ENCODE results near the gene MATN1. TPM values are rescaled to one million over a fixed set of nuclear protein-coding genes. Genes with fewer than 3 reads are reported as not detected.

The MATN1 gene
- total RNA-seq, 1 donor from 2014 or later: not detected

GRCh38 chr1:30708361-30708728 is 15.0 kb downstream of the MATN1 start:
- Histone ChIP-seq H3K36me3 (no peaks in the 10 kb centered on the region), H3K4me3 (no peak overlapping the region), H3K9me3 (no peaks in the 10 kb centered on the region), H3K27ac (no peak overlapping the region), H3K4me1 (no peaks in the 10 kb centered on the region), H3K27me3 (no peaks in the 10 kb centered on the region)
- ATAC-seq (no peak), DNase-seq (no peak)
- TF ChIP-seq CTCF (IDR thresholded peaks at IDR 0.05): no peak
- intact Hi-C loops (cut with DNase I): no loop called here

- intact Hi-C loops (cut with DNase I): no loop called here
- no peak overlapping the region for H3K4me3 ChIP-seq
- ATAC-seq: peak; percentile 88
- H3K27ac ChIP-seq: no peak overlapping the region
- no peaks in the 10 kb centered on the region for H3K27me3 ChIP-seq
- no peaks in the 10 kb centered on the region for H3K36me3 ChIP-seq
- H3K9me3 ChIP-seq: no peaks in the 10 kb centered on the region
- TF ChIP-seq CTCF (IDR thresholded peaks at IDR 0.05): peak; percentile 76
- no peaks in the 10 kb centered on the region for H3K4me1 ChIP-seq
- DNase-seq: peak; percentile 80
These were observed 15.7 kb downstream of the MATN1 start for GRCh38 chr1:30707412-30708360.

GRCh38 chr1:30706528-30706927 is 16.9 kb downstream of the MATN1 start:
- TF ChIP-seq CTCF (IDR thresholded peaks at IDR 0.05): no peak
- H3K27me3 ChIP-seq: no peaks in the 10 kb centered on the region
- intact Hi-C loops (cut with DNase I): no loop called here
- DNase-seq (peak; percentile 84), ATAC-seq (peak; percentile 48)
- no peaks in the 10 kb centered on the region for H3K4me1 ChIP-seq
- H3K27ac ChIP-seq: no peak overlapping the region
- H3K9me3 ChIP-seq: no peaks in the 10 kb centered on the region
- H3K36me3 ChIP-seq: no peaks in the 10 kb centered on the region
- H3K4me3 ChIP-seq: no peak overlapping the region

GRCh38 chr1:30705698-30706097 is 17.7 kb downstream of the MATN1 start:
- TF ChIP-seq CTCF (IDR thresholded peaks at IDR 0.05): no peak
- no peaks in the 10 kb centered on the region for H3K4me1 ChIP-seq
- ATAC-seq (no peak), DNase-seq (no peak)
- no peaks in the 10 kb centered on the region for H3K9me3 ChIP-seq
- intact Hi-C loops (cut with DNase I): no loop called here
- H3K27me3 ChIP-seq: no peaks in the 10 kb centered on the region
- H3K4me3 ChIP-seq: no peak overlapping the region
- H3K27ac ChIP-seq: no peak overlapping the region
- H3K36me3 ChIP-seq: no peaks in the 10 kb centered on the region

GRCh38 chr1:30704765-30705509 is 18.4 kb downstream of the MATN1 start:
- Histone ChIP-seq H3K27ac (no peak overlapping the region), H3K4me1 (no peaks in the 10 kb centered on the region), H3K9me3 (no peaks in the 10 kb centered on the region), H3K4me3 (no peak overlapping the region), H3K36me3 (no peaks in the 10 kb centered on the region), H3K27me3 (no peaks in the 10 kb centered on the region)
- intact Hi-C loops (cut with DNase I): no loop called here
- DNase-seq (peak; percentile 56), ATAC-seq (no peak)
- no peak for TF ChIP-seq CTCF (IDR thresholded peaks at IDR 0.05)

All from upper lobe of right lung (tissue), 1 donor.